ENCODE data around the gene THAP7. TPM values are rescaled to one million over a fixed set of nuclear protein-coding genes. Genes with fewer than 3 reads are reported as not detected.

The THAP7 gene
- total and polyA plus RNA-seq, 2 of the 13 experiments (the other 11 are each of a cell fraction or from before 2014, with no cell fraction given) = 13.0 to 25.5 TPM

GRCh38 chr22:20951932-20952380 is 50.0 kb downstream of the THAP7 start (continued):
- 0 out of 2 replicates have a peak, but pooled peaks have one; percentile 31 for TF ChIP-seq HMGXB3 (CRISPR knock-in tag; IDR thresholded peaks at IDR 0.05; ENCODE audit: borderline replicate concordance)
- no peak for TF ChIP-seq THYN1 (CRISPR knock-in tag; IDR thresholded peaks at IDR 0.05; ENCODE audit: borderline replicate concordance, low read depth)
- TF ChIP-seq HDAC2 (CRISPR knock-in tag; IDR thresholded peaks at IDR 0.05) = peak; percentile 29; the same call in 1 of the 2 replicates
- no peak for TF ChIP-seq ZNF737 (CRISPR knock-in tag; IDR thresholded peaks at IDR 0.05; ENCODE audit: borderline replicate concordance)
- TF ChIP-seq NCOR1 (IDR thresholded peaks at IDR 0.05; ENCODE audit: borderline replicate concordance, low read length) = 0 out of 2 replicates have a peak, but pooled peaks have one; percentile 6
- TF ChIP-seq ARID3A (IDR thresholded peaks at IDR 0.05; ENCODE audit: low read depth, low read length) = 0 out of 2 replicates have a peak, but pooled peaks have one; percentile 5
- TF ChIP-seq ZFP37 (CRISPR knock-in tag; IDR thresholded peaks at IDR 0.05; ENCODE audit: borderline replicate concordance) = no peak
- peak; percentile 75 for TF ChIP-seq NR2F6 (IDR thresholded peaks at IDR 0.05)
- TF ChIP-seq NR2F6 (CRISPR knock-in tag; IDR thresholded peaks at IDR 0.05) = peak; percentile 82
- peak; percentile 40; the same call in 1 of the 2 replicates for TF ChIP-seq MED1 (CRISPR knock-in tag; IDR thresholded peaks at IDR 0.05)
- TF ChIP-seq ESRRA (CRISPR knock-in tag; IDR thresholded peaks at IDR 0.05; ENCODE audit: low read depth) = 0 out of 2 replicates have a peak, but pooled peaks have one; percentile 12
- TF ChIP-seq ZNF503 (CRISPR knock-in tag; IDR thresholded peaks at IDR 0.05) = peak; percentile 69; the same call in 1 of the 2 replicates
- peak; percentile 56 for TF ChIP-seq NR2C2 (CRISPR knock-in tag; IDR thresholded peaks at IDR 0.05; ENCODE audit: borderline replicate concordance)
- no peak for TF ChIP-seq U2AF1 (optimal IDR thresholded peaks at IDR 0.05; ENCODE audit: low read depth, low read length)
- TF ChIP-seq SP1 (IDR thresholded peaks at IDR 0.05) = no peak
- TF ChIP-seq SP1 (CRISPR knock-in tag; IDR thresholded peaks at IDR 0.05) = 0 out of 2 replicates have a peak, but pooled peaks have one; percentile 8
- no peak for TF ChIP-seq ZNF784 (CRISPR knock-in tag; IDR thresholded peaks at IDR 0.05; ENCODE audit: borderline replicate concordance)
- no peak for TF ChIP-seq SAFB2 (CRISPR knock-in tag; IDR thresholded peaks at IDR 0.05; ENCODE audit: borderline replicate concordance, low read depth)
- TF ChIP-seq BCL3 (CRISPR knock-in tag; IDR thresholded peaks at IDR 0.05) = no peak
- TF ChIP-seq NKX3-1 (CRISPR knock-in tag; IDR thresholded peaks at IDR 0.05) = 0 out of 2 replicates have a peak, but pooled peaks have one; percentile 31
- no peak for TF ChIP-seq JUN (CRISPR knock-in tag; IDR thresholded peaks at IDR 0.05)
